Transverse colon (tissue), 4 donors: ENCODE results near the gene TRIM37.

ENCODE experiments used
- EP300 ChIP-seq: sonication (generic); formaldehyde crosslinking; IDR thresholded peaks from one replicate; pipeline ENCODE4 v1.6.1; 2017; ENCODE audit warnings: antibody characterized with exemption, low read depth
- POLR2A ChIP-seq: fragments of 450-650 bp; IDR thresholded peaks from one replicate; pipeline ENCODE4 v1.6.1; 2016; ENCODE audit warnings: antibody characterized with exemption, mild to moderate bottlenecking, moderate library complexity
- POLR2AphosphoS5 ChIP-seq, 3 donors: sonication (generic); formaldehyde crosslinking; IDR thresholded peaks; one replicate each; pipeline ENCODE4 v1.6.1; 2016; ENCODE audit warnings: antibody characterized with exemption in 3 of 3
- TF ChIP-seq, protein P1 (sequence below), 5 experiments: fragments of 200-600 bp in 3 of 5; fragments of 450-650 bp in 2 of 5; sonication (generic) in 3 of 5; IDR thresholded peaks; 1 replicate in 2 of 5; 2 replicates in 3 of 5; pipeline ENCODE4 v1.5.1; 2016 to 2017; ENCODE audit warnings: antibody characterized with exemption in 5 of 5, inconsistent platforms in 3 of 5, mild to moderate bottlenecking in 2 of 5, moderate library complexity in 1 of 5

DNA sequence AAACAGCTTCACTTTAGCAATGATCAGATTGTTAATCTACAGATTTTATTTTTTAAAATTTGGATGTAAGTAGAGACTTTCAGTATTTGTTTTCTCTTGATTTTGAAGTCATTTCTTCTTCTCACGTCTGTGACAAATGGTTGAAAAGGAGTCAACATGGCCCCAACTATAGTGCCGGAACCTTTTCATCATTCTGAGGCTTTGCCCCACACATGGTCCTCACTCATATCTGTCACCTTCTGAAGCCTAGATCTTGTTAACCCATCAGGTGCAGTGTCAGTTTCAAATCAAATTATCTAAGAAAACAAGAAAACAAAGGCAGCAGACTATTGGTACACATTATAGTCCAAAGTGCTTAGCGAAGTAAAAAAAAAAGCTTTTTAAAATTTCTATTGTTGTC lies 124.1 kb downstream of the TRIM37 start:
- TF ChIP-seq, protein P1, sequence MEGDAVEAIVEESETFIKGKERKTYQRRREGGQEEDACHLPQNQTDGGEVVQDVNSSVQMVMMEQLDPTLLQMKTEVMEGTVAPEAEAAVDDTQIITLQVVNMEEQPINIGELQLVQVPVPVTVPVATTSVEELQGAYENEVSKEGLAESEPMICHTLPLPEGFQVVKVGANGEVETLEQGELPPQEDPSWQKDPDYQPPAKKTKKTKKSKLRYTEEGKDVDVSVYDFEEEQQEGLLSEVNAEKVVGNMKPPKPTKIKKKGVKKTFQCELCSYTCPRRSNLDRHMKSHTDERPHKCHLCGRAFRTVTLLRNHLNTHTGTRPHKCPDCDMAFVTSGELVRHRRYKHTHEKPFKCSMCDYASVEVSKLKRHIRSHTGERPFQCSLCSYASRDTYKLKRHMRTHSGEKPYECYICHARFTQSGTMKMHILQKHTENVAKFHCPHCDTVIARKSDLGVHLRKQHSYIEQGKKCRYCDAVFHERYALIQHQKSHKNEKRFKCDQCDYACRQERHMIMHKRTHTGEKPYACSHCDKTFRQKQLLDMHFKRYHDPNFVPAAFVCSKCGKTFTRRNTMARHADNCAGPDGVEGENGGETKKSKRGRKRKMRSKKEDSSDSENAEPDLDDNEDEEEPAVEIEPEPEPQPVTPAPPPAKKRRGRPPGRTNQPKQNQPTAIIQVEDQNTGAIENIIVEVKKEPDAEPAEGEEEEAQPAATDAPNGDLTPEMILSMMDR (IDR thresholded peaks at IDR 0.05), result no peak
- TF ChIP-seq EP300, result no peak
- TF ChIP-seq POLR2AphosphoS5 (IDR thresholded peaks at IDR 0.05), result no peak
- no peak for TF ChIP-seq POLR2A
